HEK293 (cell line): Measurements from ENCODE around the gene KXD1.
A peak's percentile ranks its signal among the peaks of the same experiment; 100 is the strongest.

Source experiments
- ELK4 ChIP-seq: IDR thresholded peaks from 2 replicates; pipeline ENCODE4 v1.6.1; 2011; ENCODE audit warnings: mild to moderate bottlenecking, low read depth, low read length, borderline replicate concordance
- HOXC10 ChIP-seq: sonication (generic); formaldehyde crosslinking; IDR thresholded peaks from 2 replicates; pipeline ENCODE4 v1.8.1; 2023; ENCODE audit warnings: mild to moderate bottlenecking, missing genetic modification reagents
- KLF10 ChIP-seq: fragments of 450-650 bp; IDR thresholded peaks from 2 replicates; pipeline ENCODE4 v1.5.1; 2018; ENCODE audit warnings: missing biosample characterization, mild to moderate bottlenecking, missing genetic modification characterization
- KLF16 ChIP-seq: fragments of 450-650 bp; formaldehyde crosslinking; IDR thresholded peaks from 2 replicates; pipeline ENCODE4 v1.5.1; 2017; ENCODE audit warnings: missing biosample characterization, missing genetic modification characterization
- KLF7 ChIP-seq: fragments of 450-650 bp; formaldehyde crosslinking; IDR thresholded peaks from 2 replicates; pipeline ENCODE4 v1.5.1; 2016; ENCODE audit warnings: missing biosample characterization, missing genetic modification characterization, borderline replicate concordance
- PRDM2 ChIP-seq: fragments of 450-650 bp; formaldehyde crosslinking; IDR thresholded peaks from 2 replicates; pipeline ENCODE4 v1.5.1; 2016; ENCODE audit warnings: missing biosample characterization, missing genetic modification characterization, borderline replicate concordance
- REPIN1 ChIP-seq: fragments of 450-650 bp; formaldehyde crosslinking; IDR thresholded peaks from 2 replicates; pipeline ENCODE4 v1.5.1; 2017; ENCODE audit warnings: missing biosample characterization, missing genetic modification characterization, low read depth
- SETDB1 ChIP-seq: IDR thresholded peaks from one replicate; pipeline ENCODE4 v1.6.1; 2017; ENCODE audit warnings: mild to moderate bottlenecking, low read length, moderate library complexity, mixed read lengths; ENCODE audit not compliant: insufficient read length
- SP2 ChIP-seq: fragments of 450-650 bp; formaldehyde crosslinking; IDR thresholded peaks from 2 replicates; pipeline ENCODE4 v1.5.1; 2016; ENCODE audit warnings: missing biosample characterization, missing genetic modification characterization
- YY2 ChIP-seq: fragments of 450-650 bp; formaldehyde crosslinking; IDR thresholded peaks from 2 replicates; pipeline ENCODE4 v1.5.1; 2016; ENCODE audit warnings: missing biosample characterization, missing genetic modification characterization
- ZFHX2 ChIP-seq: fragments of 450-650 bp; formaldehyde crosslinking; conservative IDR thresholded peaks from 2 replicates; pipeline ENCODE4 v1.5.1; 2016; ENCODE audit warnings: missing biosample characterization, missing genetic modification characterization
- ZNF404 ChIP-seq: fragments of 450-650 bp; formaldehyde crosslinking; IDR thresholded peaks from 2 replicates; pipeline ENCODE4 v1.5.1; 2017; ENCODE audit warnings: missing biosample characterization, missing genetic modification characterization
- ZNF423 ChIP-seq: fragments of 450-650 bp; formaldehyde crosslinking; IDR thresholded peaks from 2 replicates; pipeline ENCODE4 v1.5.1; 2016; ENCODE audit warnings: missing biosample characterization, missing genetic modification characterization
- ZNF473 ChIP-seq: fragments of 450-650 bp; formaldehyde crosslinking; IDR thresholded peaks from 2 replicates; pipeline ENCODE4 v1.5.1; 2017; ENCODE audit warnings: missing biosample characterization, missing genetic modification characterization
- ZNF530 ChIP-seq: fragments of 450-650 bp; formaldehyde crosslinking; IDR thresholded peaks from 2 replicates; pipeline ENCODE4 v1.5.1; 2016; ENCODE audit warnings: low read depth, missing biosample characterization, missing genetic modification characterization
- ZNF558 ChIP-seq: fragments of 450-650 bp; formaldehyde crosslinking; IDR thresholded peaks from 2 replicates; pipeline ENCODE4 v1.5.1; 2016; ENCODE audit warnings: missing biosample characterization, missing genetic modification characterization
- ZNF600 ChIP-seq: fragments of 450-650 bp; formaldehyde crosslinking; IDR thresholded peaks from 2 replicates; pipeline ENCODE4 v1.5.1; 2016; ENCODE audit warnings: missing biosample characterization, missing genetic modification characterization
- ZNF623 ChIP-seq: fragments of 450-650 bp; formaldehyde crosslinking; IDR thresholded peaks from 2 replicates; pipeline ENCODE4 v1.5.1; 2016; ENCODE audit warnings: missing biosample characterization, missing genetic modification characterization
- ZNF701 ChIP-seq: fragments of 450-650 bp; formaldehyde crosslinking; IDR thresholded peaks from 2 replicates; pipeline ENCODE4 v1.5.1; 2016; ENCODE audit warnings: missing biosample characterization, missing genetic modification characterization
- ZNF704 ChIP-seq: fragments of 450-650 bp; formaldehyde crosslinking; IDR thresholded peaks from 2 replicates; pipeline ENCODE4 v1.5.1; 2016; ENCODE audit warnings: missing biosample characterization, missing genetic modification characterization
- ZNF768 ChIP-seq: fragments of 450-650 bp; formaldehyde crosslinking; IDR thresholded peaks from 2 replicates; pipeline ENCODE4 v1.5.1; 2018; ENCODE audit warnings: missing biosample characterization, mild to moderate bottlenecking, missing genetic modification characterization
- ZNF785 ChIP-seq: fragments of 450-650 bp; formaldehyde crosslinking; IDR thresholded peaks from 2 replicates; pipeline ENCODE4 v1.5.1; 2016; ENCODE audit warnings: missing biosample characterization, missing genetic modification characterization
- TF ChIP-seq, protein P1 (sequence below): fragments of 450-650 bp; formaldehyde crosslinking; IDR thresholded peaks from 2 replicates; pipeline ENCODE4 v1.5.1; 2017; ENCODE audit warnings: missing biosample characterization, missing genetic modification characterization
- TF ChIP-seq, protein P2 (sequence below): fragments of 450-650 bp; formaldehyde crosslinking; IDR thresholded peaks from 2 replicates; pipeline ENCODE4 v1.5.1; 2016; ENCODE audit warnings: missing biosample characterization, missing genetic modification characterization
- TF ChIP-seq, protein P3 (sequence below): fragments of 450-650 bp; IDR thresholded peaks from 2 replicates; pipeline ENCODE4 v1.5.1; 2018; ENCODE audit warnings: missing biosample characterization, mild to moderate bottlenecking, missing genetic modification characterization

The KXD1 gene

DNA sequence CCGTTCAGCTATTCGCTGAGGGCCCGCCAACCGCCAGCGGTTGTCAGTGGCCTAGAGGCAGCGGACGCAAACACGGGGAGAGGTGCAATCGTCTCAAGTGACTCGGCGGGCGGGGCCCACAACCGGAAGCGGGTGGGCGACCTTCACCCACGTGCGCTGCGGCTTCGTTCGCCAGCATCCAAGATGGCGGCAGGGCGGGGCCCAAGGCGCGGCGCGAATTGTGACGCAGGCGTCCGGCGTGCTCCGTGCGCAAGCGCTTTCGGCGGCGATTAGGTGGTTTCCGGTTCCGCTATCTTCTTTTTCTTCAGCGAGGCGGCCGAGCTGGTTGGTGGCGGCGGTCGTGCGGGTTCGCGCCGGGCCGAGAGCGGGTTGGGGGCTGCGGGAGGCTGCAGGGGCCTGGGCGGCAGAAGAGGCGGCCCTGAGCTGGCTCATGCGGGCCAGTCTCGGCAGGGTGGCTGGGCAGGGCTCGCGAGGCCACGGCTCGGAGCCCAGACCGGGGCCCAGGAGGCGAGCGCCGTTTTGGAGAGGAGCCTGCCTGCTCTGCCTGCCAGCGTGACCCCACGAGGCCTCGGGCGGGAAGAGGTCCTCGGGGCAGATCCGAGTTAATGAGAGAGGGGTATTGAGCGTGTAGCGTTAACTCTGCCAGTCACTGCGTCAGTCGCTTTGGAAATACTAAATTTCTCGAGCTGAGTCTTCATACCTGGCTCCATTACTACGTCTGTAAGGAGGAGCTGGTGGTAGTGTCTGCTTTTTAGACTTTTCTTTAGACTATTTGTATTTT lies 14.1 kb downstream of the KXD1 start, which contains the start of gene UBA52 (continued):
- TF ChIP-seq ELK4 (peak; percentile 72; the same call in 1 of the 2 replicates), HOXC10 (CRISPR knock-in tag) (peak; percentile 90; the same call in 1 of the 2 replicates), ZNF473 (no peak), ZNF600 (no peak), ZNF530 (no peak), PRDM2 (tag by site-specific recombination) (no peak), ZNF558 (tag by site-specific recombination) (no peak), SETDB1 (no peak), SP2 (peak; percentile 91), ZNF404 (tag by site-specific recombination) (no peak), KLF16 (tag by site-specific recombination) (peak; percentile 76; the same call in 1 of the 2 replicates), ZNF768 (tag by site-specific recombination) (no peak), ZNF623 (tag by site-specific recombination) (no peak), KLF10 (tag by site-specific recombination) (peak; percentile 87), ZNF704 (tag by site-specific recombination) (no peak), ZFHX2 (peak; percentile 97), YY2 (tag by site-specific recombination) (peak; percentile 84), REPIN1 (tag by site-specific recombination) (peak; percentile 84; the same call in 1 of the 2 replicates), KLF7 (tag by site-specific recombination) (peak; percentile 99), ZNF701 (tag by site-specific recombination) (no peak), ZNF423 (tag by site-specific recombination) (no peak), ZNF785 (tag by site-specific recombination) (peak; percentile 58; the same call in 1 of the 2 replicates)
- TF ChIP-seq, protein P1, sequence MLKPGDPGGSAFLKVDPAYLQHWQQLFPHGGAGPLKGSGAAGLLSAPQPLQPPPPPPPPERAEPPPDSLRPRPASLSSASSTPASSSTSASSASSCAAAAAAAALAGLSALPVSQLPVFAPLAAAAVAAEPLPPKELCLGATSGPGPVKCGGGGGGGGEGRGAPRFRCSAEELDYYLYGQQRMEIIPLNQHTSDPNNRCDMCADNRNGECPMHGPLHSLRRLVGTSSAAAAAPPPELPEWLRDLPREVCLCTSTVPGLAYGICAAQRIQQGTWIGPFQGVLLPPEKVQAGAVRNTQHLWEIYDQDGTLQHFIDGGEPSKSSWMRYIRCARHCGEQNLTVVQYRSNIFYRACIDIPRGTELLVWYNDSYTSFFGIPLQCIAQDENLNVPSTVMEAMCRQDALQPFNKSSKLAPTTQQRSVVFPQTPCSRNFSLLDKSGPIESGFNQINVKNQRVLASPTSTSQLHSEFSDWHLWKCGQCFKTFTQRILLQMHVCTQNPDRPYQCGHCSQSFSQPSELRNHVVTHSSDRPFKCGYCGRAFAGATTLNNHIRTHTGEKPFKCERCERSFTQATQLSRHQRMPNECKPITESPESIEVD = no peak
- TF ChIP-seq, protein P2, sequence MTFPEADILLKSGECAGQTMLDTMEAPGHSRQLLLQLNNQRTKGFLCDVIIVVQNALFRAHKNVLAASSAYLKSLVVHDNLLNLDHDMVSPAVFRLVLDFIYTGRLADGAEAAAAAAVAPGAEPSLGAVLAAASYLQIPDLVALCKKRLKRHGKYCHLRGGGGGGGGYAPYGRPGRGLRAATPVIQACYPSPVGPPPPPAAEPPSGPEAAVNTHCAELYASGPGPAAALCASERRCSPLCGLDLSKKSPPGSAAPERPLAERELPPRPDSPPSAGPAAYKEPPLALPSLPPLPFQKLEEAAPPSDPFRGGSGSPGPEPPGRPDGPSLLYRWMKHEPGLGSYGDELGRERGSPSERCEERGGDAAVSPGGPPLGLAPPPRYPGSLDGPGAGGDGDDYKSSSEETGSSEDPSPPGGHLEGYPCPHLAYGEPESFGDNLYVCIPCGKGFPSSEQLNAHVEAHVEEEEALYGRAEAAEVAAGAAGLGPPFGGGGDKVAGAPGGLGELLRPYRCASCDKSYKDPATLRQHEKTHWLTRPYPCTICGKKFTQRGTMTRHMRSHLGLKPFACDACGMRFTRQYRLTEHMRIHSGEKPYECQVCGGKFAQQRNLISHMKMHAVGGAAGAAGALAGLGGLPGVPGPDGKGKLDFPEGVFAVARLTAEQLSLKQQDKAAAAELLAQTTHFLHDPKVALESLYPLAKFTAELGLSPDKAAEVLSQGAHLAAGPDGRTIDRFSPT (tag by site-specific recombination) = peak; percentile 49; the same call in 1 of the 2 replicates
- TF ChIP-seq, protein P3, sequence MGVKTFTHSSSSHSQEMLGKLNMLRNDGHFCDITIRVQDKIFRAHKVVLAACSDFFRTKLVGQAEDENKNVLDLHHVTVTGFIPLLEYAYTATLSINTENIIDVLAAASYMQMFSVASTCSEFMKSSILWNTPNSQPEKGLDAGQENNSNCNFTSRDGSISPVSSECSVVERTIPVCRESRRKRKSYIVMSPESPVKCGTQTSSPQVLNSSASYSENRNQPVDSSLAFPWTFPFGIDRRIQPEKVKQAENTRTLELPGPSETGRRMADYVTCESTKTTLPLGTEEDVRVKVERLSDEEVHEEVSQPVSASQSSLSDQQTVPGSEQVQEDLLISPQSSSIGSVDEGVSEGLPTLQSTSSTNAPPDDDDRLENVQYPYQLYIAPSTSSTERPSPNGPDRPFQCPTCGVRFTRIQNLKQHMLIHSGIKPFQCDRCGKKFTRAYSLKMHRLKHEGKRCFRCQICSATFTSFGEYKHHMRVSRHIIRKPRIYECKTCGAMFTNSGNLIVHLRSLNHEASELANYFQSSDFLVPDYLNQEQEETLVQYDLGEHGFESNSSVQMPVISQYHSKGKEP (tag by site-specific recombination) = peak; percentile 29; the same call in 1 of the 2 replicates
